Measurements from ENCODE around the gene ARL5B. TPM values are rescaled to one million over a fixed set of nuclear protein-coding genes. Genes with fewer than 3 reads are reported as not detected.

The ARL5B gene
- total and polyA plus RNA-seq, 4 donors: 3.5 to 17.6 (median 8.6) TPM

- WGBS, 2 donors: 40 to 49% methylated on average over 6 of the region's 6 CpGs
- no peaks in the 10 kb centered on the region for H3K36me3 ChIP-seq (ENCODE audit: control insufficient read depth in 1 of 2, insufficient read depth in 2 of 2, low read length in 1 of 2)
- no peak overlapping the region for H3K27ac ChIP-seq (ENCODE audit: low read depth in 1 of 2, low read length in 2 of 2)
- H3K27me3 ChIP-seq (ENCODE audit: control insufficient read depth in 1 of 2, insufficient read depth in 2 of 2, low read length in 1 of 2): no peaks in the 10 kb centered on the region
- no peaks in the 10 kb centered on the region for H3K4me1 ChIP-seq (ENCODE audit: control insufficient read depth in 1 of 2, insufficient read depth in 2 of 2, low read length in 2 of 2)
- H3K9me3 ChIP-seq (ENCODE audit: control insufficient read depth, low read length): no peaks in the 10 kb centered on the region
- intact Hi-C loops (cut with DNase I): no loop called here
- ATAC-seq (ENCODE audit: low FRiP score): no peak
- DNase-seq: no peak
- H3K4me3 ChIP-seq (ENCODE audit: low read length in 2 of 2): no peak overlapping the region
Measured at GRCh38 chr10:18713077-18713476, 53.8 kb downstream of the ARL5B start.

- no peak overlapping the region for H3K27ac ChIP-seq (ENCODE audit: low read depth in 1 of 2, low read length in 2 of 2)
- no peak overlapping the region for H3K4me3 ChIP-seq (ENCODE audit: low read length in 2 of 2)
- no peaks in the 10 kb centered on the region for H3K27me3 ChIP-seq (ENCODE audit: control insufficient read depth in 1 of 2, insufficient read depth in 2 of 2, low read length in 1 of 2)
- 97 to 98% methylated on average over 1 of the region's 1 CpG for WGBS, 2 donors
- no peaks in the 10 kb centered on the region for H3K36me3 ChIP-seq (ENCODE audit: control insufficient read depth in 1 of 2, insufficient read depth in 2 of 2, low read length in 1 of 2)
- no peaks in the 10 kb centered on the region for H3K4me1 ChIP-seq (ENCODE audit: control insufficient read depth in 1 of 2, insufficient read depth in 2 of 2, low read length in 2 of 2)
- intact Hi-C loops (cut with DNase I): no loop called here
- ATAC-seq (ENCODE audit: low FRiP score) (no peak), DNase-seq (no peak)
- H3K9me3 ChIP-seq (ENCODE audit: control insufficient read depth, low read length): no peaks in the 10 kb centered on the region
Measured at GRCh38 chr10:18718991-18719390, 59.8 kb downstream of the ARL5B start.

GRCh38 chr10:18719811-18720210 lies 60.6 kb downstream of the ARL5B start:
- 85 to 88% methylated on average over 1 of the region's 1 CpG for WGBS, 2 donors
- Histone ChIP-seq H3K9me3 (ENCODE audit: control insufficient read depth, low read length) (no peaks in the 10 kb centered on the region), H3K36me3 (ENCODE audit: control insufficient read depth in 1 of 2, insufficient read depth in 2 of 2, low read length in 1 of 2) (no peaks in the 10 kb centered on the region), H3K4me3 (ENCODE audit: low read length in 2 of 2) (no peak overlapping the region), H3K27ac (ENCODE audit: low read depth in 1 of 2, low read length in 2 of 2) (no peak overlapping the region), H3K4me1 (ENCODE audit: control insufficient read depth in 1 of 2, insufficient read depth in 2 of 2, low read length in 2 of 2) (no peaks in the 10 kb centered on the region), H3K27me3 (ENCODE audit: control insufficient read depth in 1 of 2, insufficient read depth in 2 of 2, low read length in 1 of 2) (no peaks in the 10 kb centered on the region)
- intact Hi-C loops (cut with DNase I): no loop called here
- ATAC-seq (ENCODE audit: low FRiP score): no peak
- no peak for DNase-seq

GRCh38 chr10:18721067-18721466 lies 61.8 kb downstream of the ARL5B start:
- Histone ChIP-seq H3K27ac (ENCODE audit: low read depth in 1 of 2, low read length in 2 of 2) (no peak overlapping the region), H3K9me3 (ENCODE audit: control insufficient read depth, low read length) (no peaks in the 10 kb centered on the region), H3K27me3 (ENCODE audit: control insufficient read depth in 1 of 2, insufficient read depth in 2 of 2, low read length in 1 of 2) (no peaks in the 10 kb centered on the region), H3K36me3 (ENCODE audit: control insufficient read depth in 1 of 2, insufficient read depth in 2 of 2, low read length in 1 of 2) (no peaks in the 10 kb centered on the region), H3K4me3 (ENCODE audit: low read length in 2 of 2) (no peak overlapping the region), H3K4me1 (ENCODE audit: control insufficient read depth in 1 of 2, insufficient read depth in 2 of 2, low read length in 2 of 2) (no peaks in the 10 kb centered on the region)
- intact Hi-C loops (cut with DNase I): no loop called here
- DNase-seq (no peak), ATAC-seq (ENCODE audit: low FRiP score) (no peak)
- WGBS, 2 donors: 73 to 75% methylated on average over 9 of the region's 9 CpGs

- no peak overlapping the region for H3K27ac ChIP-seq (ENCODE audit: low read depth in 1 of 2, low read length in 2 of 2)
- no peaks in the 10 kb centered on the region for H3K27me3 ChIP-seq (ENCODE audit: control insufficient read depth in 1 of 2, insufficient read depth in 2 of 2, low read length in 1 of 2)
- ATAC-seq (ENCODE audit: low FRiP score) (no peak), DNase-seq (no peak)
- H3K36me3 ChIP-seq (ENCODE audit: control insufficient read depth in 1 of 2, insufficient read depth in 2 of 2, low read length in 1 of 2): no peaks in the 10 kb centered on the region
- no peaks in the 10 kb centered on the region for H3K4me1 ChIP-seq (ENCODE audit: control insufficient read depth in 1 of 2, insufficient read depth in 2 of 2, low read length in 2 of 2)
- H3K4me3 ChIP-seq (ENCODE audit: low read length in 2 of 2): no peak overlapping the region
- no peaks in the 10 kb centered on the region for H3K9me3 ChIP-seq (ENCODE audit: control insufficient read depth, low read length)
- 60 to 64% methylated on average over 3 of the region's 3 CpGs for WGBS, 2 donors
- intact Hi-C loops (cut with DNase I): no loop called here
Measured at GRCh38 chr10:18723801-18724200, 64.6 kb downstream of the ARL5B start.

Other genes starting within 250 kb of the ARL5B start
- 10 to 100 TPM; 10.3 to 13.5 TPM for gene NSUN6, start 7.8 kb upstream of the ARL5B start, total RNA-seq
- gene NSUN6, start 7.8 kb upstream of the ARL5B start, polyA plus RNA-seq: 10 to 100 TPM in 1 of 2 donors, 1 to 10 TPM in 1; 4.1 to 10.7 TPM

All from aorta (tissue), 5 donors.